WTC11 (cell line): ENCODE results near the gene ZNF236. TPM values are rescaled to one million over a fixed set of nuclear protein-coding genes. Genes with fewer than 3 reads are reported as not detected.
"Not testable (repeated sequence)": the region's sequence is repeated elsewhere in the genome, so short reads cannot be mapped to it uniquely, and the experiment has no call there.

Experiments used
- ATAC-seq: fragments of 200-7000 bp; cut with Tn5 transposase; 2 replicates; pipeline ENCODE4 v1.10.0; 2021; ENCODE audit warnings: mild to moderate bottlenecking, moderate library complexity
- CTCF ChIA-PET: fragments of 300-600 bp; sonication (Branson Sonifier 250); formaldehyde crosslinking; loops from one replicate; lab custom pipeline; 2021; ENCODE audit warnings: antibody characterized with exemption; lab: Charles Lee
- POLR2A ChIA-PET: fragments of 350-600 bp; sonication (Branson Sonifier 250); formaldehyde crosslinking; loops from one replicate; lab custom pipeline; 2021; ENCODE audit warnings: antibody characterized with exemption; lab: Charles Lee
- DNase-seq: peaks from one replicate; pipeline ENCODE4 v3.0.0; 2021; ENCODE audit warnings: low spot score
- H3K27ac Mint-ChIP-seq: 2 replicates; pipeline ENCODE4 v1.8.0; 2021; ENCODE audit warnings: mixed read lengths
- H3K27me3 Mint-ChIP-seq: 2 replicates; pipeline ENCODE4 v1.8.0; 2021; ENCODE audit warnings: low read depth, mild to moderate bottlenecking, moderate library complexity, mixed read lengths
- H3K36me3 Mint-ChIP-seq: 2 replicates; pipeline ENCODE4 v1.8.0; 2021; ENCODE audit warnings: mixed read lengths
- H3K4me1 Mint-ChIP-seq: 2 replicates; pipeline ENCODE4 v1.8.0; 2022; ENCODE audit warnings: mixed read lengths
- H3K4me3 Mint-ChIP-seq: 2 replicates; pipeline ENCODE4 v1.8.0; 2021; ENCODE audit warnings: mild to moderate bottlenecking, moderate library complexity, mixed read lengths
- H3K9me3 Mint-ChIP-seq: 2 replicates; pipeline ENCODE4 v1.8.0; 2021; ENCODE audit warnings: mixed read lengths
- AFF4 ChIP-seq: sonication (generic); formaldehyde crosslinking; IDR thresholded peaks from 2 replicates; pipeline ENCODE4 v1.8.1; 2023; ENCODE audit warnings: mild to moderate bottlenecking, missing genetic modification reagents, borderline replicate concordance
- ATF2 ChIP-seq: sonication (generic); formaldehyde crosslinking; IDR thresholded peaks from 2 replicates; pipeline ENCODE4 v1.8.1; 2022; ENCODE audit warnings: low read depth, missing genetic modification reagents, borderline replicate concordance
- CTCF ChIP-seq: fragments of 200-600 bp; IDR thresholded peaks from 2 replicates; pipeline ENCODE4 v1.8.0; 2022; ENCODE audit warnings: antibody characterized with exemption
- E2F4 ChIP-seq: sonication (generic); formaldehyde crosslinking; IDR thresholded peaks from 2 replicates; pipeline ENCODE4 v1.8.1; 2022; ENCODE audit warnings: low read depth, mild to moderate bottlenecking, moderate library complexity, missing genetic modification reagents, borderline replicate concordance
- ETV6 ChIP-seq: sonication (generic); formaldehyde crosslinking; IDR thresholded peaks from 2 replicates; pipeline ENCODE4 v1.8.1; 2022; ENCODE audit warnings: mild to moderate bottlenecking, missing genetic modification reagents
- GRHL2 ChIP-seq: fragments of 250-450 bp; sonication (Bioruptor Pico); IDR thresholded peaks from 2 replicates; pipeline ENCODE4 v1.8.0; 2022; ENCODE audit warnings: mild to moderate bottlenecking, moderate library complexity; ENCODE audit not compliant: insufficient replicate concordance, severe bottlenecking
- HMGXB4 ChIP-seq: sonication (generic); formaldehyde crosslinking; IDR thresholded peaks from 2 replicates; pipeline ENCODE4 v1.8.1; 2023; ENCODE audit warnings: mild to moderate bottlenecking, moderate library complexity, missing genetic modification reagents
- NFYB ChIP-seq: sonication (generic); formaldehyde crosslinking; conservative IDR thresholded peaks from 2 replicates; pipeline ENCODE4 v1.8.0; 2022; ENCODE audit warnings: low read depth, missing genetic modification reagents
- RELA ChIP-seq: sonication (generic); formaldehyde crosslinking; IDR thresholded peaks from 2 replicates; pipeline ENCODE4 v1.8.1; 2022; ENCODE audit warnings: missing genetic modification reagents, mild to moderate bottlenecking, borderline replicate concordance
- RORB ChIP-seq: fragments of 250-450 bp; sonication (Bioruptor Pico); IDR thresholded peaks from 2 replicates; pipeline ENCODE4 v1.9.0; 2021; ENCODE audit warnings: mild to moderate bottlenecking
- SMAD3 ChIP-seq: sonication (generic); formaldehyde crosslinking; IDR thresholded peaks from 2 replicates; pipeline ENCODE4 v1.8.0; 2022; ENCODE audit warnings: missing genetic modification reagents, mild to moderate bottlenecking, borderline replicate concordance
- SOX15 ChIP-seq: fragments of 250-450 bp; sonication (Bioruptor Pico); IDR thresholded peaks from 2 replicates; pipeline ENCODE4 v1.9.0; 2021; ENCODE audit warnings: mild to moderate bottlenecking
- TEAD1 ChIP-seq: sonication (generic); formaldehyde crosslinking; IDR thresholded peaks from 2 replicates; pipeline ENCODE4 v1.8.0; 2022; ENCODE audit warnings: mild to moderate bottlenecking, missing genetic modification reagents
- ZBTB43 ChIP-seq: sonication (generic); formaldehyde crosslinking; IDR thresholded peaks from 2 replicates; pipeline ENCODE4 v1.8.1; 2023; ENCODE audit warnings: mild to moderate bottlenecking, missing genetic modification reagents
- ZNF138 ChIP-seq: sonication (generic); formaldehyde crosslinking; conservative IDR thresholded peaks from 2 replicates; pipeline ENCODE4 v1.8.1; 2022; ENCODE audit warnings: mild to moderate bottlenecking, moderate library complexity, missing genetic modification reagents
- ZNF263 ChIP-seq: sonication (generic); formaldehyde crosslinking; IDR thresholded peaks from 2 replicates; pipeline ENCODE4 v1.8.1; 2022; ENCODE audit warnings: low read depth, mild to moderate bottlenecking, moderate library complexity, missing genetic modification reagents
- ZNF396 ChIP-seq: fragments of 250-450 bp; sonication (Bioruptor Pico); IDR thresholded peaks from 2 replicates; pipeline ENCODE4 v1.8.0; 2021; ENCODE audit warnings: mild to moderate bottlenecking, moderate library complexity, borderline replicate concordance
- total RNA-seq: library from RNA; stranded (reverse); gene quantifications from 3 replicates; pipeline ENCODE4 v1.2.3, GENCODE V29; 2021

ZNF236 gene
- total RNA-seq, 1 experiment from 2014 or later = 19.9 TPM

GRCh38 chr18:76989647-76990190 is 167.4 kb downstream of the ZNF236 start (continued):
- TF ChIP-seq ATF2 (CRISPR knock-in tag) = no peak

GRCh38 chr18:76990343-76991020 is 168.1 kb downstream of the ZNF236 start:
- H3K4me3 Mint-ChIP-seq, H3K36me3 Mint-ChIP-seq, H3K27me3 Mint-ChIP-seq, ATAC-seq, POLR2A ChIA-PET, DNase-seq, H3K9me3 Mint-ChIP-seq: not testable (repeated sequence)
- CTCF ChIA-PET = interaction anchor here (1.8 to 3.5 kb wide), 5 partner anchors 8 to 68 kb away, joined by 5 to 18 read pairs (median 13); no protein-coding TSS in a partner anchor
- Mint-ChIP-seq H3K27ac (0 out of 2 replicates have a peak overlapping the region, but pooled peaks have one; percentile 11), H3K4me1 (peaks cover 19% of the 10 kb centered on the region)

- Mint-ChIP-seq H3K4me1 (peaks cover 24% of the 10 kb centered on the region), H3K27ac (peak overlapping the region; percentile 55; the same call in 1 of the 2 replicates), H3K4me3 (no peak overlapping the region), H3K36me3 (no peaks in the 10 kb centered on the region), H3K27me3 (no peaks in the 10 kb centered on the region; the same call in 1 of the 2 replicates), H3K9me3 (no peaks in the 10 kb centered on the region)
- DNase-seq (no peak), ATAC-seq (no peak)
- ChIA-PET CTCF (interaction anchor here (1.3 to 3.5 kb wide), 6 partner anchors 9 to 350 kb away, joined by 3 to 18 read pairs (median 9); no protein-coding TSS in a partner anchor), POLR2A (no interaction called here)
- TF ChIP-seq RELA (CRISPR knock-in tag) = no peak
- no peak for TF ChIP-seq ZNF396 (CRISPR knock-in tag)
- no peak for TF ChIP-seq ZNF138 (CRISPR knock-in tag)
- no peak for TF ChIP-seq AFF4 (CRISPR knock-in tag)
- TF ChIP-seq SOX15 = no peak
- TF ChIP-seq SMAD3 (CRISPR knock-in tag) = no peak
- no peak for TF ChIP-seq HMGXB4 (CRISPR knock-in tag)
- TF ChIP-seq CTCF = no peak
- TF ChIP-seq GRHL2 (CRISPR knock-in tag) = no peak
- no peak for TF ChIP-seq ETV6 (CRISPR knock-in tag)
- no peak for TF ChIP-seq RORB (CRISPR knock-in tag)
- no peak for TF ChIP-seq TEAD1
- no peak for TF ChIP-seq ZNF263 (CRISPR knock-in tag)
- TF ChIP-seq ZBTB43 (CRISPR knock-in tag) = no peak
- TF ChIP-seq NFYB (CRISPR knock-in tag) = no peak
- no peak for TF ChIP-seq E2F4 (CRISPR knock-in tag)
These were observed 168.8 kb downstream of the ZNF236 start for GRCh38 chr18:76991021-76991688.
